Osteoblast (primary cell): ENCODE measurements around the gene COL17A1. TPM values are rescaled to one million over a fixed set of nuclear protein-coding genes. Genes with fewer than 3 reads are reported as not detected.

Experiments
- DNase-seq: peaks from one replicate; pipeline ENCODE4 v3.0.0; 2011; ENCODE audit warnings: low spot score, mixed read lengths; ENCODE audit not compliant: insufficient read length; ENCODE audit errors: missing footprints
- H2AFZ ChIP-seq: 2 replicates; pipeline ENCODE4 v1.6.0; 2011; ENCODE audit warnings: mild to moderate bottlenecking, low read length
- H3K27ac ChIP-seq: 2 replicates; pipeline ENCODE4 v1.5.1; 2011; ENCODE audit warnings: mild to moderate bottlenecking, low read depth, low read length, moderate library complexity
- H3K27me3 ChIP-seq: 2 replicates; pipeline ENCODE4 v1.6.0; 2012; ENCODE audit warnings: mild to moderate bottlenecking, control low read depth, inconsistent platforms, low read length, moderate library complexity; ENCODE audit not compliant: insufficient read depth
- H3K36me3 ChIP-seq: 2 replicates; pipeline ENCODE4 v1.5.1; 2011; ENCODE audit warnings: mild to moderate bottlenecking, low read length, control low read depth, moderate library complexity; ENCODE audit not compliant: insufficient read depth
- H3K4me1 ChIP-seq: 2 replicates; pipeline ENCODE4 v1.5.1; 2011; ENCODE audit warnings: mild to moderate bottlenecking, low read length, control low read depth, moderate library complexity; ENCODE audit not compliant: insufficient read depth
- H3K4me2 ChIP-seq: 2 replicates; pipeline ENCODE4 v1.6.0; 2011; ENCODE audit warnings: mild to moderate bottlenecking, low read length; ENCODE audit not compliant: insufficient read depth
- H3K4me3 ChIP-seq: fragments of 200-600 bp; sonication (generic); 3 replicates; pipeline ENCODE4 v1.5.1; 2012; ENCODE audit warnings: mild to moderate bottlenecking, low read length, inconsistent platforms; ENCODE audit not compliant: insufficient read depth
- H3K79me2 ChIP-seq: 2 replicates; pipeline ENCODE4 v1.6.0; 2012; ENCODE audit warnings: mild to moderate bottlenecking, low read length, control low read depth, inconsistent platforms; ENCODE audit not compliant: insufficient read depth
- H3K9me3 ChIP-seq: 2 replicates; pipeline ENCODE4 v1.5.1; 2011; ENCODE audit warnings: low read depth, low read length, control low read depth
- H4K20me1 ChIP-seq: 2 replicates; pipeline ENCODE4 v1.6.0; 2012; ENCODE audit warnings: mild to moderate bottlenecking, low read length, control low read depth; ENCODE audit not compliant: insufficient read depth
- total RNA-seq: library from RNA; depleted of rRNA; stranded (reverse); fragments of >200 nt; gene quantifications from 2 replicates; pipeline ENCODE4 v1.2.3, GENCODE V29; 2012
- TF ChIP-seq, protein P1 (sequence below): IDR thresholded peaks from 2 replicates; pipeline ENCODE4 v1.5.1; 2011; ENCODE audit warnings: mild to moderate bottlenecking, low read depth, low read length, moderate library complexity; ENCODE audit errors: extremely low read depth

The COL17A1 gene
- total RNA-seq, 1 donor: under 0.01 TPM

DNA sequence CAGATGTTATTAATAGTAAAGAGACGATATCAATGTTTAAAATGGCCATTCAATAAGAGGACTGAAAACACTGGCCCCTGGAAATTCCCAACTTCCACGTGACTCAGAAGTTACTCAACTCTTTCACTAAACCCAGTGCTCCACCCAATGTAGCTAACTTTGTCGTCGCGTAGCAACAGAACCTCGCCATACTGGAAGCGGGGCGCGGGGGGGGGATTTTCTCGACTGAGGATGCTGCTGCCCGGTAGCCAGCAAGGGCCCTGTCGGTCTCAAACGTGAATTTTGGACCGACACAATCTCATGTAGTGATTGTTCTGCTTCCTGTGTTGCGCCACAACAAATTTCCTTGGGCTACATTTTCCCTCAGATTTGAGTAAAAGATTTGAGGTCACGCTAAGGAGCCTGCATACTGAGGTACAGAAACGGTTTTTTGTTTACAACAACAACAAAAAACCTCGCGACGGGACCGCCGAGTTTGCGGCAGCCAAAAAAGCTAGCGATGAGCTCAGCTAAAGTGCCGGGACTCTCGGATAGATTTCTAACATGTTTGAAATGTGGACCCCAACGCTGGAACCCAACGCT, 35.3 kb upstream of the COL17A1 start:
- Histone ChIP-seq H3K4me1 (peaks cover 31% of the 10 kb centered on the region), H3K27me3 (no peaks in the 10 kb centered on the region), H3K27ac (peak overlapping the region; percentile 100), H3K79me2 (no peaks in the 10 kb centered on the region), H2AFZ (peak overlapping the region; percentile 96), H3K4me3 (peak overlapping the region; percentile 88), H3K4me2 (peak overlapping the region; percentile 100), H3K9me3 (no peaks in the 10 kb centered on the region), H4K20me1 (no peaks in the 10 kb centered on the region), H3K36me3 (no peaks in the 10 kb centered on the region)
- TF ChIP-seq, protein P1, sequence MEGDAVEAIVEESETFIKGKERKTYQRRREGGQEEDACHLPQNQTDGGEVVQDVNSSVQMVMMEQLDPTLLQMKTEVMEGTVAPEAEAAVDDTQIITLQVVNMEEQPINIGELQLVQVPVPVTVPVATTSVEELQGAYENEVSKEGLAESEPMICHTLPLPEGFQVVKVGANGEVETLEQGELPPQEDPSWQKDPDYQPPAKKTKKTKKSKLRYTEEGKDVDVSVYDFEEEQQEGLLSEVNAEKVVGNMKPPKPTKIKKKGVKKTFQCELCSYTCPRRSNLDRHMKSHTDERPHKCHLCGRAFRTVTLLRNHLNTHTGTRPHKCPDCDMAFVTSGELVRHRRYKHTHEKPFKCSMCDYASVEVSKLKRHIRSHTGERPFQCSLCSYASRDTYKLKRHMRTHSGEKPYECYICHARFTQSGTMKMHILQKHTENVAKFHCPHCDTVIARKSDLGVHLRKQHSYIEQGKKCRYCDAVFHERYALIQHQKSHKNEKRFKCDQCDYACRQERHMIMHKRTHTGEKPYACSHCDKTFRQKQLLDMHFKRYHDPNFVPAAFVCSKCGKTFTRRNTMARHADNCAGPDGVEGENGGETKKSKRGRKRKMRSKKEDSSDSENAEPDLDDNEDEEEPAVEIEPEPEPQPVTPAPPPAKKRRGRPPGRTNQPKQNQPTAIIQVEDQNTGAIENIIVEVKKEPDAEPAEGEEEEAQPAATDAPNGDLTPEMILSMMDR: no peak
- DNase-seq: peak; percentile 87

GRCh38 chr10:104120512-104120902, 34.8 kb upstream of the COL17A1 start:
- H2AFZ ChIP-seq: peak overlapping the region; percentile 96
- peak overlapping the region; percentile 100 for H3K4me2 ChIP-seq
- DNase-seq: no peak
- no peaks in the 10 kb centered on the region for H3K9me3 ChIP-seq
- H3K27ac ChIP-seq: peak overlapping the region; percentile 100
- no peaks in the 10 kb centered on the region for H3K36me3 ChIP-seq
- H3K27me3 ChIP-seq: no peaks in the 10 kb centered on the region
- H3K4me1 ChIP-seq: peaks cover 31% of the 10 kb centered on the region
- no peaks in the 10 kb centered on the region for H4K20me1 ChIP-seq
- peak overlapping the region; percentile 88 for H3K4me3 ChIP-seq
- TF ChIP-seq, protein P1: no peak
- H3K79me2 ChIP-seq: no peaks in the 10 kb centered on the region

DNA sequence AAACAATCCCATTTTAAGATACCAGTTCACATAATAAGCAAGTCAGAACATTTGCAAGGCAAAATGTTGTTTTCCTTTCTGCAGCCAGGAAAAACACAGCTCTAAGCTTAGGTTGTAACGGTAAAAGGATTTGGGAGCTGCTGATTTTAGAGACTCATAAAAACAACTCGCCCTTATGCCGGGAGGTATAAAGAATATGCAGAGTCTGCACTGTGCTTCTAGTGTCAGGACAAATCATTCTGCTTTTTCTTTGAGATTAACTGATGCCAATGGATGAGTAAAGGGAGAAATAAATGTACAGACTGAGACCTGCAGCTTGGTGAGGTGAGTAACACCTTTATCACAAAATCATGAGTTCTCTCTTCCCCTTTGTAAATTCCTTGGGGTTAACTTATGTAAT, 34.3 kb upstream of the COL17A1 start:
- Histone ChIP-seq H3K27ac (peak overlapping the region; percentile 100), H3K36me3 (no peaks in the 10 kb centered on the region), H3K4me3 (peak overlapping the region; percentile 5), H3K9me3 (no peaks in the 10 kb centered on the region), H3K4me2 (peak overlapping the region; percentile 100), H4K20me1 (no peaks in the 10 kb centered on the region), H3K27me3 (no peaks in the 10 kb centered on the region), H2AFZ (peak overlapping the region; percentile 33), H3K4me1 (peaks cover 31% of the 10 kb centered on the region), H3K79me2 (no peaks in the 10 kb centered on the region)
- TF ChIP-seq, protein P1: no peak
- DNase-seq: no peak

DNA sequence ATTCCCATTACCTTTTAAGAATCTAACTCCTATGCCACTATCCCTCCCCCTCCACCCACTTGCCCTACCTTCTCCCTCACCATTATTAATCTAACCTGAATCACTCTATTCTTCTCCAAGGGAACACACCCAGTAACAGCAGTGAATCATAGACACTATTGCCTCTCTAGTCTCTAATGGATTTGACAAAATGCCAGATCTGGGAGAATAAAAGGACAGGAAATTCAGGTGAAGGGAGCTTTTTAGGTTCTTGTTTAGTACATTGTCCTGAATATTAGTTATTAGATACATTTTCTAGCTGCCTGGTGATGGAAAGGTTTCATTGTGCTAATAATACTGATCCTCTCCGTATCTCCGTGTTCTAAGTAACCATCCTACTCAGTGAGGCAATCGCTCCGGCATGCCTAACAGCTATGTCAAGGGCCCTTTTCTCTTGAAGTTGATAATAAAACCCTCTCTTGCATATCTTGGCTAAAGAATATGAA, 32.2 kb upstream of the COL17A1 start:
- Histone ChIP-seq H3K4me2 (peak overlapping the region; percentile 1), H3K36me3 (no peaks in the 10 kb centered on the region), H3K4me1 (peaks cover 31% of the 10 kb centered on the region), H3K27me3 (no peaks in the 10 kb centered on the region), H2AFZ (no peak overlapping the region), H3K4me3 (no peak overlapping the region), H4K20me1 (no peaks in the 10 kb centered on the region), H3K27ac (no peak overlapping the region), H3K9me3 (no peaks in the 10 kb centered on the region), H3K79me2 (no peaks in the 10 kb centered on the region)
- TF ChIP-seq, protein P1: no peak
- DNase-seq: no peak
